Vagina (tissue), 2 donors: ENCODE measurements around the gene SLC6A15. TPM values are rescaled to one million over a fixed set of nuclear protein-coding genes. Genes with fewer than 3 reads are reported as not detected.

ENCODE experiments used
- DNase-seq, 2 donors: peaks; one replicate each; pipeline ENCODE4 v3.0.0-alpha.2; 2017; ENCODE audit errors: extremely low spot score in 2 of 2
- H3K27ac ChIP-seq: fragments of 200-600 bp; sonication (generic); one replicate; pipeline ENCODE4 v1.5.1; 2019
- H3K27me3 ChIP-seq: fragments of 200-600 bp; sonication (generic); one replicate; pipeline ENCODE4 v1.5.1; 2019
- H3K36me3 ChIP-seq, 2 donors: fragments of 200-600 bp; sonication (generic); one replicate each; pipeline ENCODE4 v1.5.1; 2017 to 2019
- H3K4me1 ChIP-seq: fragments of 200-600 bp; sonication (generic); one replicate; pipeline ENCODE4 v1.5.1; 2019
- H3K4me3 ChIP-seq, 2 donors: fragments of 200-600 bp; sonication (generic); 1 replicate in 1 of 2; 2 replicates in 1 of 2; pipeline ENCODE4 v1.5.1; 2016 to 2019
- H3K9me3 ChIP-seq: fragments of 200-600 bp; sonication (generic); one replicate; pipeline ENCODE4 v1.5.1; 2019
- CTCF ChIP-seq, 3 experiments: fragments of 450-650 bp in 2 of 3; fragments of 200-600 bp in 1 of 3; sonication (generic) in 1 of 3; IDR thresholded peaks; one replicate each; pipeline ENCODE4 v1.5.1; 2017 to 2019; ENCODE audit warnings: antibody characterized with exemption in 3 of 3, mild to moderate bottlenecking in 2 of 3, moderate library complexity in 2 of 3
- POLR2A ChIP-seq, 2 donors: fragments of 450-650 bp; IDR thresholded peaks; one replicate each; pipeline ENCODE4 v1.6.1; 2017; ENCODE audit warnings: antibody characterized with exemption in 2 of 2, mild to moderate bottlenecking in 2 of 2, moderate library complexity in 2 of 2
- POLR2AphosphoS5 ChIP-seq, 2 donors: sonication (generic); formaldehyde crosslinking; IDR thresholded peaks; one replicate each; pipeline ENCODE4 v1.9.0; 2017; ENCODE audit warnings: antibody characterized with exemption in 2 of 2, mild to moderate bottlenecking in 2 of 2, low read depth in 1 of 2; ENCODE audit not compliant: insufficient read depth in 1 of 2
- intact Hi-C: fragments of 100-400 bp; cut with DNase I; formaldehyde crosslinking; loops from one replicate; pipeline ENCODE4 v1.15.1; 2023
- total RNA-seq: library from RNA; depleted of rRNA; stranded (reverse); fragments of >200 nt; gene quantifications from one replicate; pipeline ENCODE4 v1.2.3, GENCODE V29; 2016

Gene SLC6A15
- total RNA-seq, 1 donor from 2014 or later = 2.7 TPM

- Histone ChIP-seq H3K4me3 (no peak overlapping the region), H3K36me3 (no peaks in the 10 kb centered on the region), H3K27ac (no peak overlapping the region), H3K27me3 (no peaks in the 10 kb centered on the region), H3K4me1 (no peaks in the 10 kb centered on the region), H3K9me3 (no peaks in the 10 kb centered on the region)
- intact Hi-C loops = no loop called here
- no peak for TF ChIP-seq CTCF (IDR thresholded peaks at IDR 0.05)
- no peak for TF ChIP-seq POLR2A (IDR thresholded peaks at IDR 0.05)
- no peak for TF ChIP-seq POLR2AphosphoS5 (IDR thresholded peaks at IDR 0.05; ENCODE audit: insufficient read depth in 1 of 2, low read depth in 1 of 2)
- DNase-seq = no peak
These were observed 87.5 kb downstream of the SLC6A15 start for GRCh38 chr12:84825149-84825548.

GRCh38 chr12:84822525-84822924 is 90.1 kb downstream of the SLC6A15 start:
- Histone ChIP-seq H3K27me3 (no peaks in the 10 kb centered on the region), H3K27ac (no peak overlapping the region), H3K4me3 (no peak overlapping the region), H3K4me1 (no peaks in the 10 kb centered on the region), H3K9me3 (no peaks in the 10 kb centered on the region), H3K36me3 (no peaks in the 10 kb centered on the region)
- intact Hi-C loops = no loop called here
- DNase-seq = no peak
- TF ChIP-seq POLR2AphosphoS5 (IDR thresholded peaks at IDR 0.05; ENCODE audit: insufficient read depth in 1 of 2, low read depth in 1 of 2) = no peak
- no peak for TF ChIP-seq CTCF (IDR thresholded peaks at IDR 0.05)
- no peak for TF ChIP-seq POLR2A (IDR thresholded peaks at IDR 0.05)

- Histone ChIP-seq H3K27ac (no peak overlapping the region), H3K27me3 (no peaks in the 10 kb centered on the region), H3K4me3 (no peak overlapping the region), H3K9me3 (no peaks in the 10 kb centered on the region), H3K4me1 (no peaks in the 10 kb centered on the region), H3K36me3 (no peaks in the 10 kb centered on the region)
- intact Hi-C loops = no loop called here
- TF ChIP-seq CTCF (IDR thresholded peaks at IDR 0.05) (no peak), POLR2A (IDR thresholded peaks at IDR 0.05) (no peak), POLR2AphosphoS5 (IDR thresholded peaks at IDR 0.05; ENCODE audit: insufficient read depth in 1 of 2, low read depth in 1 of 2) (no peak)
- no peak for DNase-seq
These were observed 95.5 kb downstream of the SLC6A15 start for GRCh38 chr12:84816916-84817695.

- Histone ChIP-seq H3K4me3 (no peak overlapping the region), H3K27ac (no peak overlapping the region), H3K9me3 (no peaks in the 10 kb centered on the region), H3K36me3 (no peaks in the 10 kb centered on the region), H3K4me1 (no peaks in the 10 kb centered on the region), H3K27me3 (no peaks in the 10 kb centered on the region)
- no peak for TF ChIP-seq POLR2A (IDR thresholded peaks at IDR 0.05)
- no peak for TF ChIP-seq POLR2AphosphoS5 (IDR thresholded peaks at IDR 0.05; ENCODE audit: insufficient read depth in 1 of 2, low read depth in 1 of 2)
- no peak for TF ChIP-seq CTCF (IDR thresholded peaks at IDR 0.05)
- intact Hi-C loops = no loop called here
- no peak for DNase-seq
These were observed 97.8 kb downstream of the SLC6A15 start for GRCh38 chr12:84814664-84815245.
